T-helper 1 cell treated with Interleukin-12 subunit alpha and Interleukin-12 subunit beta and Interleukin-4 antibody, amounts not matched to agents 30 μg/mL and 1 μg/mL, for 36 hours (primary cell): ENCODE data around the gene PRRT3.
A peak's percentile ranks its signal among the peaks of the same experiment; 100 is the strongest.

Experiments used
- H3K27ac Mint-ChIP-seq: one replicate; pipeline ENCODE4 v1.8.0; 2021; ENCODE audit warnings: mild to moderate bottlenecking, mixed read lengths
- H3K27me3 Mint-ChIP-seq: one replicate; pipeline ENCODE4 v1.8.0; 2021; ENCODE audit warnings: low read depth, mixed read lengths
- H3K36me3 Mint-ChIP-seq: one replicate; pipeline ENCODE4 v1.8.0; 2021; ENCODE audit warnings: low read depth, mixed read lengths
- H3K4me1 Mint-ChIP-seq: one replicate; pipeline ENCODE4 v1.8.0; 2021; ENCODE audit warnings: low read depth, mixed read lengths
- H3K4me3 Mint-ChIP-seq: one replicate; pipeline ENCODE4 v1.8.0; 2021; ENCODE audit warnings: mild to moderate bottlenecking, moderate library complexity, mixed read lengths
- H3K9me3 Mint-ChIP-seq: one replicate; pipeline ENCODE4 v1.8.0; 2021; ENCODE audit warnings: mixed read lengths

PRRT3 gene

GRCh38 chr3:9955611-9956352 lies 3.6 kb upstream of the PRRT3 start:
- H3K27ac Mint-ChIP-seq: no peak overlapping the region
- H3K4me1 Mint-ChIP-seq: peaks cover 9% of the 10 kb centered on the region
- H3K27me3 Mint-ChIP-seq: no peaks in the 10 kb centered on the region
- H3K4me3 Mint-ChIP-seq: no peak overlapping the region
- H3K9me3 Mint-ChIP-seq: no peaks in the 10 kb centered on the region
- no peaks in the 10 kb centered on the region for H3K36me3 Mint-ChIP-seq

GRCh38 chr3:9955067-9955502 lies 2.9 kb upstream of the PRRT3 start:
- no peaks in the 10 kb centered on the region for H3K9me3 Mint-ChIP-seq
- no peak overlapping the region for H3K27ac Mint-ChIP-seq
- H3K36me3 Mint-ChIP-seq: no peaks in the 10 kb centered on the region
- H3K4me3 Mint-ChIP-seq: no peak overlapping the region
- H3K4me1 Mint-ChIP-seq: peaks cover 13% of the 10 kb centered on the region
- no peaks in the 10 kb centered on the region for H3K27me3 Mint-ChIP-seq

- Mint-ChIP-seq H3K4me3 (peak overlapping the region; percentile 89), H3K4me1 (peaks cover 13% of the 10 kb centered on the region), H3K27ac (peak overlapping the region; percentile 65), H3K36me3 (no peaks in the 10 kb centered on the region), H3K27me3 (no peaks in the 10 kb centered on the region), H3K9me3 (no peaks in the 10 kb centered on the region)
Observed at GRCh38 chr3:9951598-9951961, 628 bp downstream of the PRRT3 start.

GRCh38 chr3:9951126-9951525 lies 1.1 kb downstream of the PRRT3 start:
- Mint-ChIP-seq H3K4me1 (peaks cover 15% of the 10 kb centered on the region), H3K27ac (peak overlapping the region; percentile 52), H3K9me3 (no peaks in the 10 kb centered on the region), H3K36me3 (no peaks in the 10 kb centered on the region), H3K4me3 (peak overlapping the region; percentile 89), H3K27me3 (no peaks in the 10 kb centered on the region)

- Mint-ChIP-seq H3K27ac (no peak overlapping the region), H3K4me3 (no peak overlapping the region), H3K27me3 (no peaks in the 10 kb centered on the region), H3K36me3 (peaks cover 3% of the 10 kb centered on the region), H3K4me1 (peaks cover 22% of the 10 kb centered on the region), H3K9me3 (no peaks in the 10 kb centered on the region)
Observed at GRCh38 chr3:9949626-9950025, 2.6 kb downstream of the PRRT3 start.

- Mint-ChIP-seq H3K4me1 (peaks cover 22% of the 10 kb centered on the region), H3K4me3 (no peak overlapping the region)
Observed at GRCh38 chr3:9949115-9949514, 3.1 kb downstream of the PRRT3 start.

GRCh38 chr3:9948586-9948985 lies 3.6 kb downstream of the PRRT3 start:
- no peaks in the 10 kb centered on the region for H3K27me3 Mint-ChIP-seq
- H3K4me3 Mint-ChIP-seq: peak overlapping the region; percentile 14
- H3K27ac Mint-ChIP-seq: no peak overlapping the region
- peaks cover 6% of the 10 kb centered on the region for H3K36me3 Mint-ChIP-seq
- peaks cover 22% of the 10 kb centered on the region for H3K4me1 Mint-ChIP-seq
- no peaks in the 10 kb centered on the region for H3K9me3 Mint-ChIP-seq

More at GRCh38 chr3:9949115-9949514, 3.1 kb downstream of the PRRT3 start:
- Mint-ChIP-seq H3K9me3 (no peaks in the 10 kb centered on the region), H3K27ac (no peak overlapping the region), H3K27me3 (no peaks in the 10 kb centered on the region), H3K36me3 (peaks cover 4% of the 10 kb centered on the region)

- Mint-ChIP-seq H3K27ac (no peak overlapping the region), H3K27me3 (no peaks in the 10 kb centered on the region), H3K9me3 (no peaks in the 10 kb centered on the region), H3K4me1 (peaks cover 22% of the 10 kb centered on the region), H3K4me3 (no peak overlapping the region), H3K36me3 (peaks cover 7% of the 10 kb centered on the region)
Observed at GRCh38 chr3:9947025-9947995, 4.9 kb downstream of the PRRT3 start.

- Mint-ChIP-seq H3K27ac (peak overlapping the region; percentile 88), H3K4me1 (peaks cover 19% of the 10 kb centered on the region), H3K27me3 (no peaks in the 10 kb centered on the region), H3K9me3 (no peaks in the 10 kb centered on the region), H3K4me3 (peak overlapping the region; percentile 83), H3K36me3 (peaks cover 8% of the 10 kb centered on the region)
Observed at GRCh38 chr3:9946112-9947024, 5.8 kb downstream of the PRRT3 start.

- Mint-ChIP-seq H3K36me3 (peaks cover 11% of the 10 kb centered on the region), H3K4me3 (peak overlapping the region; percentile 46), H3K9me3 (no peaks in the 10 kb centered on the region), H3K27me3 (no peaks in the 10 kb centered on the region), H3K27ac (peak overlapping the region; percentile 15), H3K4me1 (peaks cover 10% of the 10 kb centered on the region)
Observed at GRCh38 chr3:9945358-9945757, 6.8 kb downstream of the PRRT3 start.

GRCh38 chr3:9944271-9944670 lies 7.9 kb downstream of the PRRT3 start:
- Mint-ChIP-seq H3K27ac (no peak overlapping the region), H3K4me3 (no peak overlapping the region), H3K4me1 (peaks cover 9% of the 10 kb centered on the region), H3K9me3 (no peaks in the 10 kb centered on the region), H3K27me3 (no peaks in the 10 kb centered on the region), H3K36me3 (peaks cover 11% of the 10 kb centered on the region)

GRCh38 chr3:9942934-9943690 lies 9.1 kb downstream of the PRRT3 start:
- Mint-ChIP-seq H3K27me3 (no peaks in the 10 kb centered on the region), H3K27ac (no peak overlapping the region), H3K4me3 (no peak overlapping the region), H3K9me3 (no peaks in the 10 kb centered on the region), H3K36me3 (peaks cover 11% of the 10 kb centered on the region), H3K4me1 (peaks cover 9% of the 10 kb centered on the region)

- Mint-ChIP-seq H3K27ac (no peak overlapping the region), H3K36me3 (peaks cover 11% of the 10 kb centered on the region), H3K27me3 (no peaks in the 10 kb centered on the region), H3K4me1 (peaks cover 9% of the 10 kb centered on the region), H3K4me3 (no peak overlapping the region), H3K9me3 (no peaks in the 10 kb centered on the region)
Observed at GRCh38 chr3:9942164-9942563, 10.0 kb downstream of the PRRT3 start.
